Measurements from ENCODE around the gene ST3GAL5.
"Not testable (repeated sequence)": the region's sequence is repeated elsewhere in the genome, so short reads cannot be mapped to it uniquely, and the experiment has no call there.

The ST3GAL5 gene

DNA sequence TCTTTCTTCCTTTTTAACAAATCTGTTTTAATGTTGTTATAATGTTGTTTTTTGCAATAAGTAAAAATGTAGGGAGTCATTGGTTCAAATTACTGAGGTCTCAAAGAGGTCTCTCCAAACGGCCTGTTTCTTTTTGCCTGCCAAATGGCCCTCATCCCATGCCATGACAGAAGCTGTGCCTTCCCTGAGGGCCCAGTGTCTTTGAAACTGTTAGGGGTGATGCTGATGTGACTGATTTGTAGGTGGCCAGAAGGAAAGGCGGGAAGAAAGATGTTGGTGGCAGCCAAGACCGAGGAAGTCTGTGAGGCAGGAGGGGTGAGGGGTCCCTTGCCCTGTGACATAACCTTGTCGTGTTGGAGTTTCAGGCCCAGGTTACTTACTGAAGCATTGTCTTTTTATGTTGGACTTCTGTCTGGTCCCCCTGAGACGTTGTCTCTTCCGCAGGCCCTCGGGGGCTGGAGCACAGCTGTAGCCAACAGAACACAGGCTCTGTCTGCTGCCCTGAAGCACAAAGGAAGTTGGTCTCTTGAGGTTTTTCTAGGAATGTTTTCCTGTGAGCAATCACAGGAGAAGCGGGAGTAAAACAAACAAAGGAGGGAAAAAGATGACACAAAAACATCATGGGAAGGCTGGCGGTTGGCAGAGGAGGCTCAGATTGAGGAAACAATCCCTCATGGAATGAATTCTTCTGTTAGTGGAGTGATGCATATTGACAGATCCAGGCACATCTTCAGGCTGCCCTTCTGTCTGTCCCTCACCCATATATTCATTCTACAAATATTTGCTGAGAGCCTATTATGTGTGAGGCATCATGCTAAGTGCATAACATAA, 4.9 kb upstream of the ST3GAL5 start:
- DNase-seq (ENCODE audit: low read depth) = no peak

DNA sequence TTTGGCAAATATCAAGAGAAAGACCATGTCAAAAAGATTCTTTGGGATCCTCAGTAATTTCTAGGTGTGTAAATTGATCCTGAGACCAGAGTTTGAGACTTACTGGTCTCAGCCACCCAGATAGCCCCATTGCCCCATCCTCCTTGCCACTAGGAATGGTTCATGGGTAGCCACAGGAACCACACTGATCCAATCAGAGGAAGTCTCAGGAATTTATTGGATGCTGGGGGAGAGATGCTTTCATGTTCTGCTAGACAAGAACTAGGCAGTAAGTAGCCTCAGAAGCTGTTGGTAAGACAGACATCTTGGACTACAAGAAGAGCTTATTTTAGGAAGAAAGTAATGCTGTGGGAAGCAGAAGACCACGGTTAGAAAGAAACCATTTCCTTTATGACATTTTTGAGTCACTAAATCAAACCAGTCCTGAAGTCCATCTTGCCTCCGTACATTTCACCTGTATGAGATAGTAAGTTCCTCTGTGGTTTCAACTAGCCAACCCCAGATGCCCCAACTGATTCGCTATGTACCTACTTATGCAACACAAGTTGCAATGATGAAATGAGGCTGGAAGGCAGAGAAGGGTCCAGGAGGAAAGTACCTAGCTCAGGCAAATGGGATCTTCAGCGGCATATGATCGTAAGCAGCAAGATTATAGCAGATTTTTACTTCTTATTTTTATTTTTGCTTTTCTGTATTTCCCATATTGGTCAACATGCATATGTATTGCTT, 3.6 kb upstream of the ST3GAL5 start:
- DNase-seq (ENCODE audit: low read depth) = no peak

DNA sequence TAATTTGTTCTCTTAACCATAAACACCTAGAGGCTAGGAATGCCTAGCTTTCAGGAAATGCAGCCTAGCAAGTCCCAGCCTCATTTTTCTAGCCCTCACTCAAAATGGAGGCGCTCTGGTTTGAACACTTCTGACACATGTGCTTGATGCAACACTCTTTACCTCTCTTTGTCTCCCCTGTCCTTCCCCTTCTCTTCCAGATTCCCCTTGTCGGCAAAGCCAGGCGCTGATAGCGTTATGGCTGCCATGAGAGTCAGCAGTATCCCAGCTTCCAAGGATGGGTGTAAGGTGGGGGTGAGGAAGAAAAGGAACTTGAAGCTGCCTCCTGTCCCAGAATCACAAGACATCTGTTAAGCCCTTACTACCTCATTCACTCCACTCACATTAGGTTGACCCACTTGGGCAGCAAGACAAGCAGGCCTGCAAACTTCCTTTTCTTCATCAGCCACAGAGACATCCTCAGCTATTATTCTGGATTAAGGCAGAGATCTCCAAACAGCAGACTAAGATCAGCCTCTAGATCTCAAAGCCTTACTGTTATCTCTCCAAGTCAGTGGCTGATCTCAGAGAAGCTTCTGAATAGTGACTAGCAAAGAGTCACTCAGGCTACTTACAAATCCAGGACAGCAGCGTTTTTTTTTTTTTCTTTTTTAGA, 1.9 kb upstream of the ST3GAL5 start:
- DNase-seq (ENCODE audit: low read depth) = no peak

DNA sequence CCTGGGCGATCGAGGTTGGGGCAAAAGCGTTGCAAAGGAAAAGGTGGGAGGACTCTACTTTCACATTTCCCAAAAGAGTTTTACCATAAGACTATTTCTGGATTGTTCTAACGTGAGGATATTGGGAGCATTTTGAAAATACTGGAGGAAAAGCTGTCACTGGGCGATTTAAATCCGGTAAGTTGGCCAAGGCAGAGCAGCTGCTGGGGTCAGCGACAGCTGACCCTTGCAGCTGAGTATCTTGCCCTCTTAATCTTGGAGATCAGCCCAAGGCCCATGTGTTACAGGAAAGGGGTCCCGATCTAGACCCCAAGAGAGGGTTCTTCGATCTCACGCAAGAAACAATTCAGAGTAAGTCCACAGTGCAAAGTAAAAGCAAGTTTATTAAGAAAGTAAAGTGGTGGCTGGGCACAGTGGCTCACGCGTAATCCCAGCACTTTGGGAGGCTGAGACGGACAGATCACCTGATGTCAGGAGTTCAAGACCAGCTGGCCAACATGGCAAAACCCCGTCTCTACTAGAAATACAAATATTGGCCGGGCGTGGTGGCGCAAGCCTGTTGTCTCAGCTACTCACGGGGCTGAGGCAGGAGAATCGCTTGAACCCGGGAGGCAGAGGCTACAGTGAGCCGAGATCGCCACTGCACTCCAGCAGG, 964 bp upstream of the ST3GAL5 start:
- DNase-seq (ENCODE audit: low read depth) = no peak

DNA sequence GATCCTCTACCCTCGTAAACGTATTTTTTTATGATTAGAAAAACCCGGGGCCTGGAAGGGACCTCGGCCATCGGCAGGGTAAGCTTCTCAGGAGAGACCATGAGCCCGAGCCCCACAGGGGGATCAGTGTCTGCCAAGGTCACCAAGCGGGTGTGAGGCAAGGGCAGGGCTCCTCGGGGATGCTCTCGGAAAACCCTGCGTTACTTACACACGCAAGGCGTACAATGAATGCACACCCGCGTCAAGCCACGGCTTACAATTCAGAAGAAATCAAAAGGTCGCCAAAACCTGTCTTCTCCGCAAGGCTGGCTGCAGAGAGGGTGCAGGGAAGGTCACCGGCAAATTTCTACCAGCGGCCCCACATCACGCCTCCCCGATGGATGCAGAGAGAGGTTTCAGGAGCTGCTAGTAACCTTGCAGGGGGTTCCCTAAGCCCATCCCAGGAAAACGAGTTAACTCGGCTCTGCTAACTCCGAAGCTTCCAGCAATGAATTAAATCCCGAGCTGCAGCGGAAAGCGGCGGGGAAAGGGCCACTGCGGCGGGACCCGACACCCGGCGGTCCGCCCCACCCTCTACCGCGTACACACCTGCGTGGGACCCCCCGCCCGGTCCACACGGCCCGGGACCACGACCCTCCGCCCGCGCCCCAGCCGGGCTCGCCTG, 638 bp downstream of the ST3GAL5 start:
- no peak for DNase-seq (ENCODE audit: low read depth)

DNA sequence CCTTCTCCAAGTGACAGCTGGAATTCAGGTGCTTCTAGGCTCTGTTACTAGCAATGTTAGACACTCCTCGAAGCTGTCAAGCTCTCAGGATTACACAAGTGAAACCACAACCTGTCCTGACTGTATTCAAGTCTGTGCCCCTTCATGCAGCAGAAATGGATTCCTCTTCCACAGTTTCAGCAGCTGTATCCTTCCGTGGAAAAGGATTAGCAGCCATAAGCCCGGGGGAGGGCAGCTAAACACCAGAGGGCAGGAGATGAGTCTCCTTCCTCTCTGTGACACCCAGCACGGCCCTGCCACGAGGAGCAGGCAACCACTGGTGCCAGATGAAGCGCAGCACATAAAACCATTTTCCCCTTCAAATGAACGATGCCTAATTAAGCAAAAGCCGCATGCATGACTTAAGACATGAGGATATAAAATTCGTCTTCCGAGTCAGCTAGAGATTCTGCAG, 1.2 kb downstream of the ST3GAL5 start:
- DNase-seq (ENCODE audit: low read depth) = no peak

DNA sequence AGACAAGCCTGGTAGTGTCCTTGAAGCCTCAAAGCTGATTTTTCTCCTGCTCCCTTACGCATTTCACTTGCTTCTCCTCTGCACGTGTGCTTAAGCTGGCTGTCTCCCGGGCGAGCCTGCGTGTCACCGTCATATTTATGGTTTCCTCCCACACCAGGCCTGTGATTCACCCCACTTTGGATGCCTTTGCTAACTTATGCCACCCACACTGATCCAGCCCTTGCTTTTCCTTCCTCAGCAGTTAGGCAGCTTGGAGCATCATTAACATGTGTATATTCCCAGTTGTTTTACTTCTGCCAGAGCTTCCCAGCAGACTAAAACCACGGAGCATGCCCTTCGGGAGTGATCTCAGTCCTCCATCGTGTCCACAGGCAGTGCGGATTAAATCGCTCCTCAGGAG, 2.2 kb downstream of the ST3GAL5 start:
- DNase-seq (ENCODE audit: low read depth) = peak; percentile 55

DNA sequence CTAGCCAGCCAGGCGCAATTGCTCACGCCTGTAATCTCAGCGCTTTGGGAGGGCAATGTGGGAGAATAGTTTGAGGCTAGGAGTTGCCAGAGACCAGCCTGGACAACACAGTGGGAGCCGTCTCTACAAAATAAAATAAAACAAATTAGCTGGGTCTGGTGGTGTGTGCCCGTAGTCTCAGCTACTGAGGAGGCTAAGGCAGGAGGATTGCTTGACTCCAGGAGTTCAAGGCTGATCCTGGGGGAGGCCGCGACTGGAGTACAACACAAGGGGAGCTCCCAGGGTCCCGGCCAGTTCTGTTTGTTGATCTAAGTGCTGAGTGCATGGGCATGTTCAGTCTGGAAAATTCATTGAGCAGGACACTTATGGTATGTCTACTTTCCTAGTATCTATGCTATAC, 2.6 kb downstream of the ST3GAL5 start:
- DNase-seq (ENCODE audit: low read depth) = no peak

DNA sequence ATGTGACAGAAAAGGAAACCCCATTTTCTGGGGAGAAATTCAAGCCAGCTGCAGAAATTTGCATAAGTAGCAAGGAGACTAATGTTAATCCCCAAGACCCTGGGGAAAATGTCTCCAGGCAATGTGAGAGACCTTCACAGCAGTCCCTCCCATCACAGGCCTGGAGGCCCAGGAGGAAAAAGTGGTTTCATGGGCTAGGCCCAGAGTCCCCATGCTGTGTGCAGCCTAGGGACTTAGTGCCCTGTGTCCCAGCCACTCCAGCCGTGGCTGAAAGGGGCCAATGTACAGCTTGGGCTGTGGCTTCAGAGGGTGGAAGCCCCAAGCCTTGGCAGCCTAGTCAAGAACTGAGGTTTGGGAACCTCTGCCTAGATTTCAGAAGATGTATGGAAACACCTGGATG, 7.0 kb downstream of the ST3GAL5 start:
- DNase-seq (ENCODE audit: low read depth) = not testable (repeated sequence)

DNA sequence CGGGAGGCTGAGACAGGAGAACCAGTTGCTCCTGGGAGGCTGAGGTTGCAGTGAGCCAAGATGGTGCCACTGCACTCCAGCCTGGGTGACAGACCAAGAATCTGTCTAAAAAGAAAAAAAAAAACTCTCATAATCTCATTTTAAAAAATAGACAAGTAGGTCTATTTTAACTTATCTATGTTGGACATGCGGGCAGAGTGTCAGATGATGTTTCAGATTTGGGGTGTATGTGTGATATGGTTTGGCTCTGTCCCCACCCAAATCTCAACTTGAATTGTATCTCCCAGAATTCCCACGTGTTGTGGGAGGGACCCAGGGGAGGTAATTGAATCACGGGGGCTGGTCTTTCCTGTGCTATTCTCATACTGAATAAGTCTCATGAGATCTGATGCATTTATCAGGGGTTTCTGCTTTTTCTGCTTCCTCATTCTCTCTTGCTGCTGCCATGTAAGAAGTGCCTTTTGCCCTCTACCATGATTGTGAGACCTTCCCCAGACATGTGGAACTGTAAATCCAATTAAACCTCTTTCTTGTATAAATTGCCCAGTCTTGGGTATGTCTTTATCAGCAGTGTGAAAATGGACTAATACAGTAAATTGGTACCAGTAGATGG, 8.0 kb downstream of the ST3GAL5 start:
- DNase-seq (ENCODE audit: low read depth) = not testable (repeated sequence)

DNA sequence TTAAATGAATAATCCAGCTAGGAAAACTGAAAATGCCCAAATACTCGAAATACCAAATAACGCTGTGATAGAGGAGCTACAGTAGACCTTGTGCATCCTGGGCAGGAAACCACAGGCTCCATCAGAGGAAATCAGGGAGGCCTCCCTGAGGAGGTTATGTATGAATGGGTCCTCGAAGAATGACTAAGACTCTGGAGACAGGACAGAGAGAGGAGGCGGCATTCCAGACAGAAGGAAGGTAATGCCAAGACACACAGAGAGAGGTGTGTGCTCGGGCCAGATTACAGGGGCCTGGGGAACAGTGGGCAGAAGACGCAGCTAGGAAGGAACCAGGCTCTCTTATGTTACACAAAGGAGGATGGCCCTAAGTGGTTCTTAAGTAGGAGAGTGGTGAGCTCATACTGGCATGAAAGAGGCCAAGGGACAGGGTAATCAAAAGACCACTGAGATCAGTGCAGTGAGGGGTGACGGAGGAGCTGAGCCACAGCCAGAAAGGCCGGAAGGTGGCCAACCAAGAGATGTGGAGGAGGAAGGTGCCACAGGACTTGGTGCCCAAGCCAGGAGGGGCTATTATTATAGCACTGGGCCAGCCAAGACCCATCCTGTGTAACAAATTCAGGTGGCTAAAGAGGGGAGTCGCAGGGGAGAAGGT, 9.9 kb downstream of the ST3GAL5 start:
- DNase-seq (ENCODE audit: low read depth) = no peak

DNA sequence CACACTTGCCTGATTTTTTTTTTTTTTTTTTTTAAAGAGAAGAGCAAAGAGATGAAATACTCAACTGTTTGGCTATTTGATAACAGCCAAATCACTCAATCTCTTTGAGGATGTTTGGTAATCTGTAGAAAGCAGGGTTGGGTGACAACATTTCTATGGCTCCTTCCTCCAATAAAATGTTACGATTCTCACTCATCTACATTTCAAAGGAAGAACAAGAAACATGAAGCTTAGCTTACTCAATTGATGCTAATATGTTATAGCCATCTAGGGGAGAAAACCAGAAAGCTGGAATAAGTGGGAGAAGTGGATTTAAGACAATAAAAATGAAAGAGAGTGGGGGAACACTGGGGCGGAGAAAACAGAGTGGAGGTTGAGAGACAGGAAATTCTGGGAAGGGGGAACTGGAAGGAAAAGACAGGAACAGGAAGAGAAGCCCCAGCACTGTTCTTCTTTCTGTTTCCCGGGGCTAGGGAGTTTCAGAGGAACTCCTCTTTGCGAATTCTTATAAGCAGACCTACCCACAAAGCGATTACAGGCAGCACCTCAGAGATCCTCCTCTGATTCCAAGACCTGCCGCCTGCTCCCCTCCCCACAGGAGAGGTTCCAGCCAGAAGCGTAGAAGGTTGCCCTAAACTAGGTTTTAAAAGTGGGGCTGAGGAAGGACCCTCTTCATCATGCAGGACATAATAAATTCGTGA, 13.3 kb downstream of the ST3GAL5 start:
- DNase-seq (ENCODE audit: low read depth) = no peak

DNA sequence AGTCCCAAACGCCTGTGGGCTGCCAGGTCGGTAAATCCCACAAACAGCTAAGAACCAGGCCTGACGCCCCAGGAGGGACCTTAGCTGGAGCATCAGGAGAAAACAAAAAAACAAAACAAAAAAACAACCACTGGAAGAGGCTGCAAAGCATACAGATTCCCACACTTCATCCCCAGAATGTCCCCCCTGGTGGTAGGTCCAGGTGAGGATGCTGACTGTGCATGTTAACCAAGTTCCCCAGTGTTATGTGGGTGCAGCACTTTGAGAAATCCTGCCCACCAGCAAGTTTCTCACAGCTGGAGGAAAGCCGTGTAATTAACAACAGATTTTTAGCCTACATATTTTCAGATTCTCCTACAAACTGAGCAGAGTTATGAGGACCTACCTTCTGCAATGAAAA, 15.1 kb downstream of the ST3GAL5 start:
- DNase-seq (ENCODE audit: low read depth) = no peak

DNA sequence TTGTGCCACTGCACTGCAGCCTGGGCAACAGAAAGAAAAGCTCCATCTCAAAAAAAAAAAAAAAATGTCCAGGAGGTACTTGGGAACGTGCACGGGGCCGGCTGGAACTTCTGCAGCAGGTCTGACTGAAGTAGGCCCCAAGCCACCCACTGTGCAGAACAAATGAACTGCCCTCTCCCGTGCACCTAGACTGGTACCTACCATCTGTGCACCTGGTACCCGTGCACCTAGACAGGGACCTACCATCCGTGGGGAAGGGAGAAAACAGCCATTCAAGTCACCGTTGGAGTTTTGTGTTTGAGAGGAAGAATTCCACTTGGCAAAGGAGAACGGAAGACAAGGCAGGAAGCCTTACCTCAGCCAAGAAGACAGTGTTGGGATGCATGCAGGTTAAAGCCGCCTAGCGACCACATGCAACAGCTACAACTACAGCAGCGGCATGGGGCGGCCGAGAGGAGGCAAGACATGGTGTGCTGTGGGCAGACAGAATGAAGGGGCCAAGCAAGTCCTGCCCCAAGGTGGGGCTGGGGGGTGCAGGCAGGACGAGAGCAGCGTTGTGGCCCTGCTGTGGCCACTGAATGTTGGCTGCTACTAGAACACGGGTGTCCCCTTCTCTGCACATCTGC, 16.1 kb downstream of the ST3GAL5 start:
- DNase-seq (ENCODE audit: low read depth) = no peak

DNA sequence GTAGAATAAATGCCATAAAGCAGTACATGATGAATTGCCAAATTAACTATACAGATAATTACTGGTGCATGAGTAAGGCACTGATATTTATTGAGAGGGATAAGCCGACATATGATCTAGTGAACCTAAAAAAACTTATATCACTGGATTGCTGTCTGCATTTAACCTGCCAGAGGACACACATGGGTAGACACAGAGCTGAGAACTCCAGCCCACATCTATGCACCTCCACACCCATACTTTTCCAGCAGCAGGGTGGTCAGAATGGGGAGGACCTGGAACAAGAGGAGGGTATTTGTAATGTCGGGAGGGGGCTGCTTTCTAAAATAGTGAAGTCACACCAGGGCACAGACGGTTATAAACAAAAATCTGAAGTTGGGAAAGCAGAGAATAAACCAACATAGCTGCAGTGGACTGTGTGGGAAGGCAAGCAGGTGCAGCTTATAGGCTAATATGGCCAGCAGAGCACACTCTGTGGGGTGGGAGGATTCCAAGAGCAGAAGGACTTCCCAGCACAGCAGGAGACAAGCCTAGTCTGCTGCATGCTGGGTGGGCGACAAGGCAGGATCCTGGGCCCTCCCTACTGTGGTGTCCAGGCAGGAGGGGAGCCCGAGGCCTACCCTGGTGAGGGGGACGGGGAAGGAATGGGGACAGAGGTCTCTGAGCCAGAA, 17.2 kb downstream of the ST3GAL5 start:
- DNase-seq (ENCODE audit: low read depth) = no peak

DNA sequence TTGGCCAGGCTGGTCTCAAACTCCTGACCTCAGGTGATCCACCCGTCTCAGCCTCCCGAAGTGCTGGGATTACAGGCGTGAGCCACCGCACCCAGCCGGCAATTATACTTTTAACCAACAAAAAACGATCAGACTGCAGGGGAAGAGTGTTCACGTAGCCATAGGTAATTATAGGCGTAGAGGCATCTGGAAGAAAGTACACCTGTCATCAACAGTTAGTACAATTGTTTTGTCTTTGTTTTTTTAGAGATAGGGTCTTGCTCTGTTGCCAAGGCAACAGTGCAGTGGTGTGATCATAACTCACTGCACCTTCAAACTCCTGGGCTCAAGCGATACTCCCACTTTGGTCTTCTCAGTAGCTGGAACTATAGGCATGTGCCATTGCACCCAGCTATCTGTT, 20.0 kb downstream of the ST3GAL5 start:
- no peak for DNase-seq (ENCODE audit: low read depth)

DNA sequence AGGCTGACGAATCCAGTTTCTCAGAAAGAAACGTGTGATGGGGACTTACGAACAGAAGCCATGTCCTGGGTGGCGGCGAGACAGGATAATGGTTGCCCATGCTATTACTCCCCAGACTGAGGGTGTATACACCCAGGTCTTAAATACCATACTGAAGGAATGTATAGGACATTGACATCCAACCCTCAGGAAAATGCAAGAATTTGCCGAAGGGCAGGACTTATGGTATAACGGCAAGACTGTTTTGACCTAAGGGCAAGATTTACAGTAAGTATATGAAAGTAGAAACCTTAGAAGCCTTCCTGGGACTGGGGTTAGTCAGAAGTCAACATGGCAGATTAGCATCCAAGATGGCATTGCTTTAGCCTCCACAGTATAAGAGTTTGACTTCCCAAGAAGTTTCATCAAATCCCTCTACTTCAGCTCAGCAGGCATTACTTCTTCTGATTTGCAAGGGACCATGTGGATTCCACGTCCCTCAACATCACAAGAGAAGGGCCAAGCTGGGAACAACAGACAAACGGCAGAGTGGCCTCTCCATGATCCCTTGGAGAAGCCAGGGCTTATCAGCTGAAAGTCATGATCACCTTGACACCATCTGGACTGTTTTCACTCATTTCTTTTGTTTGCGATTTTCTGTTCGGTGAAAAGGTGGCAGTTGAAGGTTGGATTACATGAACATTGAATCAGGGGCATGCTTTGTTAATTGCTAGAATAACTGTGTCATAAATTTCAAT, 21.1 kb downstream of the ST3GAL5 start:
- no peak for DNase-seq (ENCODE audit: low read depth)

DNA sequence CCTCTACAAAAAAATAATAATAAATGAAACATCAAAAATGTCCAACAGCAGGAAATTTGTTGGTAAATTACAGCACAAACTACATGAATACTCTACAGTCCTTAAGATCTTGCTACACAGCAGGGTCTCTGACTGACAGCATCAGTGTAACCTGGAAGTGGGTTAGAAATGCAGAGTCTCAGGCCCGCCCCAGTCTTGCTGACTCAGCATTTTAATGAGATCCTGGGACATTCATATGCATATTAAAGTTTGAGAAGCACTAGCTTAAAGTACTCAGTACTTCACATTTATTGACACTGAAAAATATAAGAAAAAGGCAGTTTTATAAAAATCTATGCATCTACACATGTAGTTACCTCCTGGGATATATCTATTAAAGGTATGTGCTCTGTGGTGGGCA, 21.7 kb downstream of the ST3GAL5 start:
- DNase-seq (ENCODE audit: low read depth) = no peak

Measured in fibroblast of the conjunctiva (primary cell).